HEK293 (cell line): ENCODE data around the gene KIF5A.

Source experiments
- CTCF ChIA-PET: fragments of 350-600 bp; formaldehyde crosslinking; extraction: SDS; loops from one replicate; lab custom pipeline; 2021; ENCODE audit warnings: antibody characterized with exemption; lab: Yijun Ruan, JAX
- POLR2A ChIA-PET: fragments of 300-600 bp; formaldehyde crosslinking; extraction: SDS; loops from one replicate; lab custom pipeline; 2020; ENCODE audit warnings: antibody characterized with exemption, inconsistent platforms; lab: Yijun Ruan, JAX
- H3K27ac ChIP-seq: fragments of 200-500 bp; sonication (Bioruptor generic); 2 replicates; pipeline ENCODE4 v1.5.1; 2014; ENCODE audit warnings: low read depth, low read length, control low read depth, inconsistent platforms; ENCODE audit errors: extremely low read depth
- H3K36me3 ChIP-seq, 2 experiments: fragments of 200-500 bp in 1 of 2; sonication (Bioruptor generic) in 1 of 2; 1 replicate in 1 of 2; 2 replicates in 1 of 2; pipeline ENCODE4 v1.5.1; 2014 to 2017; ENCODE audit warnings: inconsistent platforms in 2 of 2, low read length in 2 of 2; ENCODE audit not compliant: control insufficient read depth in 2 of 2, insufficient read depth in 1 of 2
- H3K4me1 ChIP-seq: fragments of 200-500 bp; sonication (Bioruptor generic); 2 replicates; pipeline ENCODE4 v1.5.1; 2014; ENCODE audit warnings: mild to moderate bottlenecking, low read length, inconsistent platforms; ENCODE audit not compliant: control insufficient read depth, insufficient read depth
- H3K4me3 ChIP-seq: 2 replicates; pipeline ENCODE4 v1.5.1; 2011; ENCODE audit warnings: low read depth, mild to moderate bottlenecking, control low read depth, low read length, moderate library complexity
- H3K9me3 ChIP-seq: fragments of 200-500 bp; sonication (Bioruptor generic); 2 replicates; pipeline ENCODE4 v1.5.1; 2014; ENCODE audit warnings: low read depth, low read length, inconsistent platforms; ENCODE audit not compliant: control insufficient read depth, insufficient read depth
- EGR2 ChIP-seq: fragments of 450-650 bp; formaldehyde crosslinking; IDR thresholded peaks from 2 replicates; pipeline ENCODE4 v1.5.1; 2016; ENCODE audit warnings: low read depth, missing biosample characterization, missing genetic modification characterization
- FEZF1 ChIP-seq: fragments of 450-650 bp; formaldehyde crosslinking; IDR thresholded peaks from 2 replicates; pipeline ENCODE4 v1.5.1; 2016; ENCODE audit warnings: missing biosample characterization, missing genetic modification characterization
- GLIS1 ChIP-seq: fragments of 450-650 bp; formaldehyde crosslinking; IDR thresholded peaks from 2 replicates; pipeline ENCODE4 v1.5.1; 2016; ENCODE audit warnings: missing biosample characterization, missing genetic modification characterization
- GLIS2 ChIP-seq: fragments of 450-650 bp; formaldehyde crosslinking; IDR thresholded peaks from 2 replicates; pipeline ENCODE4 v1.5.1; 2016; ENCODE audit warnings: missing biosample characterization, missing genetic modification characterization
- MZF1 ChIP-seq: fragments of 450-650 bp; formaldehyde crosslinking; IDR thresholded peaks from 2 replicates; pipeline ENCODE4 v1.5.1; 2017; ENCODE audit warnings: missing biosample characterization, missing genetic modification characterization, borderline replicate concordance
- PBX3 ChIP-seq: sonication (generic); formaldehyde crosslinking; IDR thresholded peaks from 2 replicates; pipeline ENCODE4 v1.8.1; 2022; ENCODE audit warnings: mild to moderate bottlenecking, moderate library complexity, missing genetic modification reagents
- TCF7L2 ChIP-seq: IDR thresholded peaks from 2 replicates; pipeline ENCODE4 v1.6.1; 2011; ENCODE audit warnings: low read depth, mild to moderate bottlenecking, inconsistent platforms, low read length, moderate library complexity, borderline replicate concordance
- ZBTB21 ChIP-seq: fragments of 450-650 bp; formaldehyde crosslinking; IDR thresholded peaks from 2 replicates; pipeline ENCODE4 v1.5.1; 2017; ENCODE audit warnings: missing biosample characterization, missing genetic modification characterization
- ZFHX2 ChIP-seq: fragments of 450-650 bp; formaldehyde crosslinking; conservative IDR thresholded peaks from 2 replicates; pipeline ENCODE4 v1.5.1; 2016; ENCODE audit warnings: missing biosample characterization, missing genetic modification characterization
- ZNF223 ChIP-seq: fragments of 450-650 bp; formaldehyde crosslinking; IDR thresholded peaks from 2 replicates; pipeline ENCODE4 v1.5.1; 2016; ENCODE audit warnings: missing biosample characterization, missing genetic modification characterization
- ZNF398 ChIP-seq: fragments of 450-650 bp; formaldehyde crosslinking; IDR thresholded peaks from 2 replicates; pipeline ENCODE4 v1.5.1; 2017; ENCODE audit warnings: missing biosample characterization, missing genetic modification characterization
- ZNF521 ChIP-seq: fragments of 450-650 bp; formaldehyde crosslinking; IDR thresholded peaks from 2 replicates; pipeline ENCODE4 v1.5.1; 2017; ENCODE audit warnings: missing biosample characterization, mild to moderate bottlenecking, missing genetic modification characterization
- ZNF561 ChIP-seq: fragments of 450-650 bp; IDR thresholded peaks from 2 replicates; pipeline ENCODE4 v1.5.1; 2018; ENCODE audit warnings: missing biosample characterization, missing genetic modification characterization, borderline replicate concordance
- ZNF704 ChIP-seq: fragments of 450-650 bp; formaldehyde crosslinking; IDR thresholded peaks from 2 replicates; pipeline ENCODE4 v1.5.1; 2016; ENCODE audit warnings: missing biosample characterization, missing genetic modification characterization

KIF5A gene

GRCh38 chr12:57525615-57526383 lies 24.0 kb upstream of the KIF5A start:
- peaks cover 3 to 67% of the 10 kb centered on the region in 2 experiments; a peak in 1 of 3 replicates for H3K36me3 ChIP-seq
- no peaks in the 10 kb centered on the region for H3K9me3 ChIP-seq
- ChIA-PET POLR2A (interaction anchor here (1.4 kb wide), 1 partner anchor 9 kb away, joined by 4 read pairs; no protein-coding TSS in a partner anchor), CTCF (no interaction called here)
- H3K27ac ChIP-seq: no peak overlapping the region
- H3K4me1 ChIP-seq: peaks cover 13% of the 10 kb centered on the region
- TF ChIP-seq FEZF1: no peak
- TF ChIP-seq EGR2 (tag by site-specific recombination): peak; percentile 59; the same call in 1 of the 2 replicates
- TF ChIP-seq ZFHX2 (tag by site-specific recombination): peak; percentile 64
- no peak for TF ChIP-seq TCF7L2
- H3K4me3 ChIP-seq: no peak overlapping the region

GRCh38 chr12:57526477-57527126 lies 23.2 kb upstream of the KIF5A start:
- Histone ChIP-seq H3K36me3 (peaks cover 8 to 75% of the 10 kb centered on the region in 2 experiments; a peak in 1 of 3 replicates), H3K4me3 (no peak overlapping the region), H3K27ac (no peak overlapping the region), H3K4me1 (peaks cover 6% of the 10 kb centered on the region)
- ChIA-PET CTCF (interaction anchor here (0.7 kb wide), 1 partner anchor 209 kb away, joined by 3 read pairs; no protein-coding TSS in a partner anchor), POLR2A (interaction anchor here (1.4 kb wide), 1 partner anchor 9 kb away, joined by 4 read pairs; no protein-coding TSS in a partner anchor)
- peak; percentile 56 for TF ChIP-seq GLIS2
- no peak for TF ChIP-seq ZBTB21 (tag by site-specific recombination)
- no peak for TF ChIP-seq ZNF561
- peak; percentile 68 for TF ChIP-seq ZNF398 (tag by site-specific recombination)
- no peak for TF ChIP-seq MZF1 (tag by site-specific recombination)
- peak; percentile 85 for TF ChIP-seq GLIS1 (tag by site-specific recombination)
- TF ChIP-seq ZNF223: no peak
- TF ChIP-seq PBX3 (CRISPR knock-in tag): no peak
- TF ChIP-seq, all 188 proteins: peak for 3
- H3K9me3 ChIP-seq: no peaks in the 10 kb centered on the region

- no peak overlapping the region for H3K4me3 ChIP-seq
- CTCF ChIA-PET: interaction anchor here (0.7 kb wide), 1 partner anchor 208 kb away, joined by 3 read pairs; no protein-coding TSS in a partner anchor
- no peaks in the 10 kb centered on the region for H3K9me3 ChIP-seq
- TF ChIP-seq GLIS1 (tag by site-specific recombination): peak; percentile 91
- TF ChIP-seq GLIS2: peak; percentile 8; the same call in 1 of the 2 replicates
- no peak for TF ChIP-seq ZNF704 (tag by site-specific recombination)
- no peak for TF ChIP-seq ZNF521 (tag by site-specific recombination)
- TF ChIP-seq, all 188 proteins: peak for 2
- peaks cover 8 to 81% of the 10 kb centered on the region in 2 experiments; a peak in 1 of 3 replicates for H3K36me3 ChIP-seq
- H3K4me1 ChIP-seq: no peaks in the 10 kb centered on the region; the same call in 1 of the 2 replicates
- H3K27ac ChIP-seq: no peak overlapping the region
- POLR2A ChIA-PET: interaction anchor here (1.4 kb wide), 1 partner anchor 10 kb away, joined by 4 read pairs; no protein-coding TSS in a partner anchor
Measured at GRCh38 chr12:57527184-57527583, 22.7 kb upstream of the KIF5A start.
